Liver (tissue), 9 donors: ENCODE results near the gene TMEM63C. TPM values are rescaled to one million over a fixed set of nuclear protein-coding genes. Genes with fewer than 3 reads are reported as not detected.

Source experiments
- DNase-seq: peaks from one replicate; pipeline ENCODE4 v3.0.0-alpha.2; 2017; ENCODE audit warnings: low spot score
- H3K27ac ChIP-seq, 2 donors: one replicate each; pipeline ENCODE4 v1.7.0; 2013; ENCODE audit warnings: inconsistent platforms in 2 of 2, low read length in 2 of 2, control low read depth in 1 of 2, low read depth in 1 of 2, mild to moderate bottlenecking in 1 of 2
- H3K27me3 ChIP-seq, 4 donors: one replicate each; pipeline versions ENCODE4 v1.6.1 to v1.7.0; 2013; ENCODE audit warnings: low read length in 3 of 4, inconsistent platforms in 1 of 4, mild to moderate bottlenecking in 1 of 4, moderate library complexity in 1 of 4; ENCODE audit not compliant: control insufficient read depth in 4 of 4, insufficient read depth in 4 of 4
- H3K36me3 ChIP-seq, 4 donors: one replicate each; pipeline versions ENCODE4 v1.6.1 to v1.7.0; 2013; ENCODE audit warnings: low read length in 3 of 4, mild to moderate bottlenecking in 3 of 4, low read depth in 1 of 4, moderate library complexity in 1 of 4; ENCODE audit not compliant: control insufficient read depth in 4 of 4, insufficient read depth in 3 of 4
- H3K4me1 ChIP-seq, 4 donors: one replicate each; pipeline versions ENCODE4 v1.6.1 to v1.7.0; 2013; ENCODE audit warnings: low read length in 3 of 4, mild to moderate bottlenecking in 3 of 4, moderate library complexity in 1 of 4; ENCODE audit not compliant: control insufficient read depth in 4 of 4, insufficient read depth in 4 of 4
- H3K4me3 ChIP-seq, 3 donors: one replicate each; pipeline versions ENCODE4 v1.6.1 to v1.7.0; 2013; ENCODE audit warnings: low read length in 3 of 3, control low read depth in 1 of 3, low read depth in 1 of 3, mild to moderate bottlenecking in 1 of 3
- H3K9ac ChIP-seq, 2 donors: one replicate each; pipeline ENCODE4 v1.7.0; 2013; ENCODE audit warnings: low read length in 2 of 2, mild to moderate bottlenecking in 2 of 2, moderate library complexity in 2 of 2, control low read depth in 1 of 2, low read depth in 1 of 2
- H3K9me3 ChIP-seq, 4 donors: one replicate each; pipeline versions ENCODE4 v1.6.1 to v1.7.0; 2013; ENCODE audit warnings: low read length in 3 of 4; ENCODE audit not compliant: control insufficient read depth in 4 of 4
- CTCF ChIP-seq: fragments of 150-350 bp; IDR thresholded peaks from 2 replicates; pipeline ENCODE4 v1.5.1; 2017; ENCODE audit warnings: improper control_type of control experiment, low read depth, low read length; ENCODE audit not compliant: missing input control
- EGR1 ChIP-seq, 2 donors: IDR thresholded peaks; 2 replicates each; pipeline ENCODE4 v1.6.1; 2016 to 2018; ENCODE audit warnings: antibody characterized with exemption in 2 of 2, low read depth in 2 of 2
- FOXA1 ChIP-seq: IDR thresholded peaks from 2 replicates; pipeline ENCODE4 v1.6.1; 2016; ENCODE audit warnings: antibody characterized with exemption
- FOXA2 ChIP-seq: IDR thresholded peaks from 2 replicates; pipeline ENCODE4 v1.6.1; 2016; ENCODE audit warnings: antibody characterized with exemption
- GABPA ChIP-seq, 2 donors: IDR thresholded peaks in 1 of 2; conservative IDR thresholded peaks in 1 of 2; 2 replicates each; pipeline ENCODE4 v1.6.1; 2016; ENCODE audit warnings: antibody characterized with exemption in 2 of 2, mild to moderate bottlenecking in 1 of 2, moderate library complexity in 1 of 2
- HNF4A ChIP-seq, 2 donors: conservative IDR thresholded peaks; 2 replicates each; pipeline ENCODE4 v1.6.1; 2016; ENCODE audit warnings: antibody characterized with exemption in 2 of 2, mild to moderate bottlenecking in 2 of 2
- HNF4G ChIP-seq: IDR thresholded peaks from 2 replicates; pipeline ENCODE4 v1.6.1; 2016; ENCODE audit warnings: antibody characterized with exemption
- JUND ChIP-seq, 2 donors: IDR thresholded peaks; 2 replicates each; pipeline ENCODE4 v1.6.1; 2016; ENCODE audit warnings: antibody characterized with exemption in 2 of 2
- MAX ChIP-seq: IDR thresholded peaks from 2 replicates; pipeline ENCODE4 v1.6.1; 2016; ENCODE audit warnings: antibody characterized with exemption
- NR2F2 ChIP-seq: IDR thresholded peaks from 2 replicates; pipeline ENCODE4 v1.6.1; 2016; ENCODE audit warnings: antibody characterized with exemption
- RAD21 ChIP-seq, 2 donors: IDR thresholded peaks; 2 replicates each; pipeline ENCODE4 v1.6.1; 2016; ENCODE audit warnings: antibody characterized with exemption in 2 of 2, mild to moderate bottlenecking in 2 of 2
- REST ChIP-seq: IDR thresholded peaks from 2 replicates; pipeline ENCODE4 v1.6.1; 2016; ENCODE audit warnings: antibody characterized with exemption, mild to moderate bottlenecking
- RXRA ChIP-seq, 2 donors: IDR thresholded peaks; 2 replicates each; pipeline ENCODE4 v1.6.1; 2017 to 2018; ENCODE audit warnings: antibody characterized with exemption in 2 of 2, mild to moderate bottlenecking in 1 of 2
- SP1 ChIP-seq: IDR thresholded peaks from 2 replicates; pipeline ENCODE4 v1.6.1; 2018; ENCODE audit warnings: antibody characterized with exemption, mild to moderate bottlenecking
- TAF1 ChIP-seq: conservative IDR thresholded peaks from 2 replicates; pipeline ENCODE4 v1.6.1; 2016; ENCODE audit warnings: antibody characterized with exemption, mild to moderate bottlenecking
- YY1 ChIP-seq: IDR thresholded peaks from 2 replicates; pipeline ENCODE4 v1.6.1; 2016; ENCODE audit warnings: antibody characterized with exemption, mild to moderate bottlenecking
- ZBTB33 ChIP-seq: IDR thresholded peaks from 2 replicates; pipeline ENCODE4 v1.6.1; 2016; ENCODE audit warnings: antibody characterized with exemption
- WGBS: extraction: QIAGEN DNeasy Blood & Tissue Kit; methylation state at CpG from one replicate; pipeline ENCODE4 v1.1.7; 2013; 5-methylcytosine and 5-hydroxymethylcytosine counted together
- polyA plus RNA-seq, 2 donors: library from polyadenylated mRNA; stranded (reverse) in 1 of 2; unstranded in 1 of 2; fragments of 200-250 nt in 1 of 2; fragments of >200 nt in 1 of 2; fragmentation: Nextera tagmentation in 1 of 2; extraction: Ambion mirVana in 1 of 2; gene quantifications; one replicate each; pipeline versions ENCODE4 v1.2.1 to v1.2.3, GENCODE V29; 2013 to 2015
- total RNA-seq, 2 donors: library from RNA; depleted of rRNA; stranded (reverse); fragments of >200 nt; gene quantifications; one replicate each; pipeline ENCODE4 v1.2.3, GENCODE V29; 2014
- donor health status: healthy.
- donor health status: healthy.
- donor health status: healthy.
- donor health status: healthy.
- donor health status: healthy.

The TMEM63C gene
- total and polyA plus RNA-seq, 4 donors = 0.13 to 1.6 (median 0.25) TPM; not detected in 1

- peaks cover 0 to 5% (median 1%) of the 10 kb centered on the region in 4 donors for H3K27me3 ChIP-seq
- DNase-seq = no peak
- no peak overlapping the region for H3K9ac ChIP-seq
- H3K9me3 ChIP-seq = no peaks in the 10 kb centered on the region
- H3K36me3 ChIP-seq = no peaks in the 10 kb centered on the region
- no peak overlapping the region for H3K27ac ChIP-seq
- no peak overlapping the region for H3K4me3 ChIP-seq
- TF ChIP-seq RXRA (IDR thresholded peaks at IDR 0.05) (no peak), NR2F2 (no peak), YY1 (no peak), JUND (IDR thresholded peaks at IDR 0.05) (no peak), SP1 (no peak), GABPA (IDR thresholded peaks at IDR 0.05 in 1 of 2, conservative IDR thresholded peaks at IDR 0.05 in 1 of 2) (no peak), FOXA2 (no peak), TAF1 (no peak), HNF4A (conservative IDR thresholded peaks at IDR 0.05) (no peak), EGR1 (IDR thresholded peaks at IDR 0.05; ENCODE audit: low read depth in 2 of 2) (no peak)
- H3K4me1 ChIP-seq = peaks cover 5 to 11% (median 7%) of the 10 kb centered on the region in 4 donors
- WGBS = 54% methylated on average over 3 of the region's 3 CpGs
Measured at GRCh38 chr14:77178656-77179055, 2.9 kb upstream of the TMEM63C start.

DNA sequence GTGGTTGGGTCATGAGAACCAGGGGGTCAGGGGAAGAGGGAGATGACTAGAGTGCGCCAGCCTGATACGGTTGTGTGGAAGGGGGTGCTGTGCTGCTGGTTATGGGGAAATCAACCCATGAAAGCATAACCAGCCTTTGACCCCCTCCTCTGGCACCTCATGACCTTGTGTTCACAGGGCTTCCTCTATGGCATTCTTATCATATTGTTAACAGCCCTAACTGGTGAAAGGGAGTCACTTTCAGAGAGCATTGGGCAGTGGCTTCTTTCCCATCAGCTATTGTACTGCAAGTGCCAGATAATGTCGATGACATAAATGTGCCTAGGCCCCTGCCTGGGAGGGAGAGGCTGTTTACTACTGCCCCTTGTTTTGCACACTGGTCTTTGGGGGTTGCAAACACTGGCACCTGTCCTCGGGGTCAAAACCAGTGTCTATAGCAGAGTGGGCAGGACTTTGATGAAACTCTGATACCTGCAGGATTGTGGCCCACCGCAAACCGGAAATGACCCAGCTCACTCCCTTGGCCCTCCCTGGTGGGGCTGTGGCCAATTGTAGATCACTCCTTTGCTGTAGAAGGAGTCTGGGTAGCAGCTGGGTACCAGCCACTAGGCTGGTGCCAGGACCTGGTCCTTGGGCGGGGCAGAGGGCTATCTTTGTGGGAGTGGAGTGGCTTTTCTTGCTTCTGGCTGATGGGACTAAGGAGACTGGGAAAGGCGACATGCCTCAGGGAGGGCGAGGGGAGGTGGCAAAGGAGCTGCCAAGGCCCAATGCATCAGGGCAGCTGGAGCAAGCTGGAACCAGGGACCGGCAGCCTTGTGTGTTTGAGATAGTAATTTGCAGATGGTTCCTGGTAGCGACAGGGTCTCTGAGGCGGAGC lies 634 bp upstream of the TMEM63C start:
- 41% methylated on average over 12 of the region's 12 CpGs for WGBS
- Histone ChIP-seq H3K4me3 (peak overlapping the region in 1 of 3 donors; percentile 38), H3K4me1 (peaks cover 5 to 11% (median 7%) of the 10 kb centered on the region in 4 donors), H3K36me3 (no peaks in the 10 kb centered on the region), H3K9ac (no peak overlapping the region), H3K27ac (no peak overlapping the region), H3K9me3 (no peaks in the 10 kb centered on the region), H3K27me3 (peaks cover 0 to 2% (median 0%) of the 10 kb centered on the region in 4 donors)
- DNase-seq = no peak
- TF ChIP-seq ZBTB33 (no peak), TAF1 (no peak), EGR1 (IDR thresholded peaks at IDR 0.05; ENCODE audit: low read depth in 2 of 2) (no peak), HNF4A (conservative IDR thresholded peaks at IDR 0.05) (no peak), JUND (IDR thresholded peaks at IDR 0.05) (no peak), GABPA (IDR thresholded peaks at IDR 0.05 in 1 of 2, conservative IDR thresholded peaks at IDR 0.05 in 1 of 2) (no peak), FOXA2 (no peak), YY1 (no peak), RAD21 (IDR thresholded peaks at IDR 0.05) (no peak), NR2F2 (no peak), RXRA (IDR thresholded peaks at IDR 0.05) (no peak), MAX (no peak), SP1 (no peak), CTCF (no peak), FOXA1 (no peak), HNF4G (no peak), REST (no peak)
